ENCODE measurements around the gene PFDN5.

PFDN5 gene

GRCh38 chr12:53338916-53339315 is 43.6 kb downstream of the PFDN5 start:
- TF ChIP-seq CTCF (IDR thresholded peaks at IDR 0.05; ENCODE audit: extremely low read depth, insufficient read depth, missing control alignments) = no peak
- in situ Hi-C loops (cut with MboI; ENCODE audit: low pct_unique_long_range_greater_than_20kb, low sequenced_read_pairs, unreplicated experiment) = no loop called here
- DNase-seq (ENCODE audit: low spot score) = no peak

GRCh38 chr12:53340398-53340797 is 45.1 kb downstream of the PFDN5 start:
- TF ChIP-seq CTCF (IDR thresholded peaks at IDR 0.05; ENCODE audit: extremely low read depth, insufficient read depth, missing control alignments) = no peak
- DNase-seq (ENCODE audit: low spot score) = no peak
- in situ Hi-C loops (cut with MboI; ENCODE audit: low pct_unique_long_range_greater_than_20kb, low sequenced_read_pairs, unreplicated experiment) = no loop called here

- no peak for TF ChIP-seq CTCF (IDR thresholded peaks at IDR 0.05; ENCODE audit: extremely low read depth, insufficient read depth, missing control alignments)
- in situ Hi-C loops (cut with MboI; ENCODE audit: low pct_unique_long_range_greater_than_20kb, low sequenced_read_pairs, unreplicated experiment) = no loop called here
- DNase-seq (ENCODE audit: low spot score) = no peak
These were observed 48.1 kb downstream of the PFDN5 start for GRCh38 chr12:53343449-53343848.

GRCh38 chr12:53343969-53344368 is 48.6 kb downstream of the PFDN5 start:
- DNase-seq (ENCODE audit: low spot score) = no peak
- in situ Hi-C loops (cut with MboI; ENCODE audit: low pct_unique_long_range_greater_than_20kb, low sequenced_read_pairs, unreplicated experiment) = no loop called here
- no peak for TF ChIP-seq CTCF (IDR thresholded peaks at IDR 0.05; ENCODE audit: extremely low read depth, insufficient read depth, missing control alignments)

- DNase-seq (ENCODE audit: low spot score) = no peak
- in situ Hi-C loops (cut with MboI; ENCODE audit: low pct_unique_long_range_greater_than_20kb, low sequenced_read_pairs, unreplicated experiment) = no loop called here
- no peak for TF ChIP-seq CTCF (IDR thresholded peaks at IDR 0.05; ENCODE audit: extremely low read depth, insufficient read depth, missing control alignments)
These were observed 49.1 kb downstream of the PFDN5 start for GRCh38 chr12:53344487-53344823.

- peak; percentile 83 for DNase-seq (ENCODE audit: low spot score)
- TF ChIP-seq CTCF (IDR thresholded peaks at IDR 0.05; ENCODE audit: extremely low read depth, insufficient read depth, missing control alignments) = peak; percentile 79
- in situ Hi-C loops (cut with MboI; ENCODE audit: low pct_unique_long_range_greater_than_20kb, low sequenced_read_pairs, unreplicated experiment) = no loop called here
These were observed 49.6 kb downstream of the PFDN5 start for GRCh38 chr12:53344824-53345485.
